ENCODE results near the gene KDM4F.
"Not testable (repeated sequence)": the region's sequence is repeated elsewhere in the genome, so short reads cannot be mapped to it uniquely, and the experiment has no call there.

KDM4F gene

GRCh38 chr11:95049122-95049521 is at the start of gene KDM4F:
TSS of gene KDM4F (plus strand) at chr11:95049422.
- not testable (repeated sequence) for DNase-seq

GRCh38 chr11:95003716-95004115 is 45.5 kb upstream of the KDM4F start:
- no peak for DNase-seq

- no peak for DNase-seq
Measured at GRCh38 chr11:95005642-95006041, 43.6 kb upstream of the KDM4F start.

GRCh38 chr11:95011376-95011775 is 37.8 kb upstream of the KDM4F start:
- no peak for DNase-seq

GRCh38 chr11:95014184-95014821 is 34.9 kb upstream of the KDM4F start:
- no peak for DNase-seq

DNA sequence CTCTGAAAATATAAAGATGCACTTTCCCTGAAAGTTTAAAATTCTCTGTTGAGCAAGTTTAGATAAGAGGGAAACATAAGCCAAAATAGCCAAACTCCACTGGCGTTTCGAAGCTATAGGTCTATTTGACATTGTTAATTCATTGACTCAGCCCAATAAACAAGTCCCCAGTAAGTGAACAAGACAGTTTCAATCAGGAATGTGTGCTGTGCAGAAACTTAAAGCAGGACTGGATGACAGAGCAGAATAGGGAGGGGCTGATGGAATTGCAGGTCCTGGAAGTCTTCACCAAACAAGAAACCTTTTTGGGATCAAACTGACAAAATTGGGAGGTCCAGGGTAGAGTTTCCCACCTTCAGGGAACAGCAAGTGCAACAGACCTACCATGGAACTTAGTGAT is 33.1 kb upstream of the KDM4F start:
- DNase-seq = no peak

DNA sequence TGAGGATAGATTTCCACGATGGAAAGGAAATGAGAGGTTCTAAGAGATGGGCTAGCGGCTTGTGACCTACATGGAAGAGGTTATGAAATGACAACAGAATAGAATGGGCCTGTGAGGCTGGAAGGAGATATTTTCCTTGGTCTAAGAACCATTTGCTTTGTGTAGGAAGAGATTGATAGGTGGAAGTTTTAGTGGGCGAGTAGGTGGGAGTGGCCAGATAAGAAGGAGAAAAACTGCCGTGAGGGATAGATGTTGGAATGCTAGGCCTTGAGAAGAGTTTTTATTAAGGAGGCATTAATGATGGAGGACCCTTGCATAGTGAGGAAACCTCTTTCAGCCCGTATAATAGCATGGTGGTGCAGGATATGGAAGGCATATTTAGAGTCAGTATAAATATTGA is 27.8 kb upstream of the KDM4F start:
- DNase-seq = not testable (repeated sequence)

DNA sequence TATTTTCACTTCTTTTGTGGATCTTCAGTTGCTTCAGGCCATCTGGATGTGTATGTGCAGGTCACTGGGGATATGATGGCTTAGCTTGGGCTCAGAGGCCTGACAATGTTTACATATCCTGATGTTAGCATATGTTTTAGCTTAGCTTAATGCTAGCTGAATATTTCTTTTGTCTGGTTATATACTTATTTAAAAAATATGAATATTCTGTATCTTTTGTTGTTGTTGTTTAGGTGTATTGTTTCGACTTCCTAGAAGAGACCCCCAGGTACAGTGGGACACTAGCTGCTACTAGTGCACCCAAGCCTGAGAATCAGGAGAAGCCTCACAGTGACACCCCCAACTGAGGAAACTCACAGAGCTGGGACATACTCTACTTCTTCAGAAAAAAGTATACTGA is 24.3 kb upstream of the KDM4F start, which contains the start of gene KDM4E:
TSS of gene KDM4E (plus strand) at position 301 of the 400 bp plus-strand sequence. CDS start 300 bp downstream, outside the sequence.
- no peak for DNase-seq

- not testable (repeated sequence) for DNase-seq
Measured at GRCh38 chr11:95025594-95025993, 23.6 kb upstream of the KDM4F start.

GRCh38 chr11:95028357-95028756 is 20.9 kb upstream of the KDM4F start:
- DNase-seq = no peak

DNA sequence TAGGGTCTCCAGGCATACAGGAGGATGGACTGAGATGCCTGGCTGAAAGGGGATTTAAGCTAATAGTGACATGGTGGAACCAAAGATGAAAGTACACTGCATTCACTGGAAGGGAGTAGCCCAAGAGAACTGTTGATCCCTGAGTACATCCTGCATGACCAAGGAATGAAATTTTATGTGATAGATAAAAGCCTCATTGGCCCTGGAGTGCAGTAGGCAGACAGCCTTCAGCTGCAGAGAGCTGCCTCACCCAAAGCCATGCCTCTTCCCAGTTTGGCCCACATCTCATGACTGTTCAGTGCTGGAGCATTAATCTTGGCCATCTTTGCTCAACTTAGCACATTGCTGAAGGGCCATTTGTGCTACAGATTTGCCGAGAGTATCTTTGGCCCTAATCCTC is 16.2 kb upstream of the KDM4F start:
- DNase-seq = no peak

DNA sequence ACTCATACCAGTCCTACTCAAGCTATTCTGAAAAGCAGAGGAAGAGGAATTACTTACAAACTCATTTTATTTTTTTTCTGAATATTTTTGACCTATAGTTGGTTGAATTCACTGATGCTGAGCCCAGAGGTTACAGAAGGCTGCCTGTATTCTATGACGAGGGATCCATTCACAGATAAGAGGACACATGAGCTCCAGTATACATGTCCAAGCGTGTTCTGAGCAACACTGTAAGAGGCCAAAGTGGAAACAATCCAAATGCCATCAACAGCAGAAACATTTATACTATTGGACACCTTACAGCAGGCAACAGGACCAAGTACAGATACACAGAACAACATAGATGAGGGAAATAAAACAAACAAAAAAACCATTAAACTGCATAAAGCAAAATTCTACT is 13.9 kb upstream of the KDM4F start:
- no peak for DNase-seq

DNA sequence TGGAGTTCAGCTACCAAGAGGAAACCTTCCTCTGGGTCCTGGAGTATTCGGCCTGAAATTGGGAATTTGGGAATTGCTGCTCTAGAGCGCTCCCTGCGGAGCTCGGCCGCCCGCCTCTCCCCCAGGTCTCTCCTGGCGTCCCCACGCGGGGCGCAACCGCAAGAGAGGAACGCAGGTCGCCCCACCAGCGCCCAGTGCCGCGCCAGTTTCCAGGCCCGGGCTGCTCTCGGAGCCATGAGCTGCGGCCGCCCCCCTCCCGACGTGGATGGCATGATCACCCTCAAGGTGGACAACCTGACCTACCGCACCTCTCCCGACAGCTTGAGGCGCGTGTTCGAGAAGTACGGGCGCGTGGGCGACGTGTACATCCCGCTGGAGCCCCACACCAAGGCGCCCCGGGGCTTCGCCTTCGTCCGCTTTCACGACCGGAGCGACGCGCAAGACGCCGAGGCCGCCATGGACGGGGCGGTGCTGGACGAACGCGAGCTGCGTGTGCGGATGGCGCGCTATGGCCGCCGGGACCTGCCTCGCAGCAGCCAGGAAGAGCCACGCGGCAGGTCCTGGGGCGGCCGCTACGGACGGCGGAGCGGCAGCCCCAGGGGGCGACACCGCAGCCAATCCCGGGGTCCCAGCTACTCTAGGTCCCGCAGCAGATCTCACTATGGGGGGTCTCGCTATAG is 11.7 kb upstream of the KDM4F start:
- DNase-seq = not testable (repeated sequence)

- no peak for DNase-seq
Measured at GRCh38 chr11:95042239-95042638, 7.0 kb upstream of the KDM4F start.

DNA sequence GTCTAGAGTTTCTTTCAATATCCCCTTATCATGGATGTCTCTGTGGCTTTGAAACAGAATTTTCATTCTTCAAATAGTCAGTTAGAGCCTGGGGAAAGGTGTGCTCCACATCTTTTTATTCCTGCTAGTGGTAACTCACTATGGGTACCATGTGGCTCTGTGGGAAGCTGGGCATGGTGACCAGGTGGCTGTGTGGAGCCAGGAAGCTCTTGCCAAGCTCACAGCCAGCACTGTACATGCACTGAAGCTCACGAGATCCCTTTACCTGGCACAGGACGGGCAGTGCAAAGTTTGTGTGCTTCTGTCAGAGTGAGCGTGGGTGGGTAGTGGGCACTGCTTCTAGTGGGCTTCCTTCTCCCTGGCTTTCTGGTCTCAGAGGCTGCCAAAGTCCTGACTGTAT is 6.3 kb upstream of the KDM4F start:
- DNase-seq = no peak

DNA sequence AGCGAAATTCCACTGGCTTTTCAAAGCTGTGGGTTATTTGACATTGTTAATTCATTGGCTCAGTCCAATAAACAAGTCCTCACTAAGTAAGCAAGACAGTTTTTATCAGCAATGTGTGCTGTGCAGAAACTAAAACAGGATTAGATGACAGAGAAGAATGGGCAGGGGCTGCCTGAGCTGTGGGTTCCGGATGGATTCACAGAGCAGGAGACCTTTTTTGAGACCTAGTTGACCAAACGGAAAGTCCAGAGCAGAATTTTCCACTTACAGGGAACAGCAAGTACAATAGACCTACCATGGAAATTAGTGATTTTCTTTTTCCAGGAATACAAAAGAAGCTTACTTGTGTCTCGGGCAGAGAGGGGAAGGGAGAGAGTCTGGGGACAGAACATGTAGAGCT is 5.2 kb upstream of the KDM4F start:
- DNase-seq = no peak

GRCh38 chr11:95045812-95046211 is 3.4 kb upstream of the KDM4F start:
- DNase-seq = no peak

GRCh38 chr11:95050595-95051202 is 1.5 kb downstream of the KDM4F start:
- DNase-seq = no peak

- no peak for DNase-seq
Measured at GRCh38 chr11:95054356-95054755, 5.1 kb downstream of the KDM4F start.

GRCh38 chr11:95055283-95055897 is 6.2 kb downstream of the KDM4F start:
- DNase-seq = no peak

GRCh38 chr11:95057959-95058358 is 8.7 kb downstream of the KDM4F start:
- DNase-seq = no peak

DNA sequence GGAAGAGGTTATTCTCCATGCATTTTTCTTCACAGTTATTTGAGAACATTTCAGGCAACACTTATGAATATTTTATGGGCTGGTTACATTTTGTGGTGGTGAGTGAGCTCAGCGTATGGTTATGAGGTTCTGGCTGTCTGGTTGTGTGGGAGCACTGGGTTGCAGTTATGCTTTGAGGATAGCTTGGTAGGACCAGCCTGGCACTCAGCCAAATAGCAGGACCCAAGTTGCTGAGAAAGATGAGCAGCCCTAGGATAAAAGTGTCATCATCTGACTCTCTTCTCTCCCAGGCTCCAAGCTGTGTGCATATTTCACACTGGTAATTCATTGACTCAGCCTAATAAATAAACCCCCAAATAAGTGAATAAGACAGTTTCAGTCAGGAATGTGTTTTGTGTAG is 9.4 kb downstream of the KDM4F start:
- DNase-seq = no peak

GRCh38 chr11:95059046-95059445 is 9.8 kb downstream of the KDM4F start:
- DNase-seq = no peak

DNA sequence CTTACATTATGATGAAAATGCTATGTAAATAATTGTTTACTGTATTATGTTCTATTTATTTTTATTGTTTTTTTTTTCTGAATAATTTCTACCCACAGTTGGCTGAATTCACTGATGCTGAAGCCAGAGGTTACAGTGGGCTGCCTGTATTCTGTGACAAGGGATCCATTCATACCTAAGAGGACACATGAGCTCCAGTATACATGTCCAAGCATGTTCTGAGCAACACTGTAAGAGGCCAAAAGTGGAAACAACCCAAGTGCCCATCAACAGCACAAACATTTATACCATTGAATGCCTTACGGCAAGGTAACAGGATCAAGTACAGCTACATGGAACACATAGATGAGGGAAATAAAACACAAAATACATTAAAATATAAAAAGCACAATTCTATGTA is 16.1 kb downstream of the KDM4F start:
- DNase-seq = no peak
